Neural progenitor cell (in vitro differentiated cells): ENCODE data around the gene GOLGA7B. TPM values are rescaled to one million over a fixed set of nuclear protein-coding genes. Genes with fewer than 3 reads are reported as not detected.
A peak's percentile ranks its signal among the peaks of the same experiment; 100 is the strongest.

Source experiments
- DNase-seq: peaks from one replicate; pipeline ENCODE4 v3.0.0-alpha.2; 2016; ENCODE audit warnings: low spot score
- H2AFZ ChIP-seq: fragments of 200-600 bp; sonication (generic); replicated peaks from 2 replicates; pipeline ENCODE4 v1.6.1; 2016; ENCODE audit warnings: antibody characterized with exemption
- H3F3A ChIP-seq: fragments of 200-600 bp; sonication (generic); 2 replicates; pipeline ENCODE4 v1.6.1; 2016; ENCODE audit warnings: antibody characterized with exemption, low read depth
- H3K27ac ChIP-seq: fragments of 200-600 bp; sonication (generic); 2 replicates; pipeline ENCODE4 v1.5.1; 2016; ENCODE audit warnings: mild to moderate bottlenecking
- H3K27me3 ChIP-seq: fragments of 200-600 bp; sonication (generic); 2 replicates; pipeline ENCODE4 v1.6.1; 2016; ENCODE audit warnings: mild to moderate bottlenecking, moderate library complexity
- H3K36me3 ChIP-seq: fragments of 200-600 bp; sonication (generic); 2 replicates; pipeline ENCODE4 v1.5.1; 2016
- H3K4me1 ChIP-seq: fragments of 200-600 bp; sonication (generic); 2 replicates; pipeline ENCODE4 v1.6.1; 2016; ENCODE audit warnings: mixed run types
- H3K4me2 ChIP-seq: fragments of 200-600 bp; sonication (generic); 2 replicates; pipeline ENCODE4 v1.6.1; 2016
- H3K4me3 ChIP-seq: fragments of 200-600 bp; sonication (generic); 2 replicates; pipeline ENCODE4 v1.5.1; 2016
- H3K79me2 ChIP-seq: fragments of 200-600 bp; sonication (generic); 2 replicates; pipeline ENCODE4 v1.6.1; 2016; ENCODE audit warnings: low read depth
- H3K9ac ChIP-seq: fragments of 200-600 bp; sonication (generic); 2 replicates; pipeline ENCODE4 v1.6.1; 2016
- H3K9me3 ChIP-seq: fragments of 200-600 bp; sonication (generic); 2 replicates; pipeline ENCODE4 v1.5.1; 2016; ENCODE audit warnings: low read depth
- H4K20me1 ChIP-seq: fragments of 200-600 bp; sonication (generic); 2 replicates; pipeline ENCODE4 v1.6.1; 2016; ENCODE audit warnings: low read depth
- H3K27ac Mint-ChIP-seq: 3 replicates; pipeline ENCODE4 v1.8.0; 2021; ENCODE audit warnings: mixed read lengths
- H3K27me3 Mint-ChIP-seq: 2 replicates; pipeline ENCODE4 v1.8.0; 2022; ENCODE audit warnings: low read depth, mild to moderate bottlenecking, inconsistent platforms, moderate library complexity, mixed read lengths; ENCODE audit not compliant: insufficient read depth
- H3K36me3 Mint-ChIP-seq: 3 replicates; pipeline ENCODE4 v1.8.0; 2021; ENCODE audit warnings: mixed read lengths
- H3K4me1 Mint-ChIP-seq: 3 replicates; pipeline ENCODE4 v1.8.0; 2021; ENCODE audit warnings: mixed read lengths
- H3K4me3 Mint-ChIP-seq: 3 replicates; pipeline ENCODE4 v1.8.0; 2021; ENCODE audit warnings: mild to moderate bottlenecking, moderate library complexity, mixed read lengths
- H3K9me3 Mint-ChIP-seq: 3 replicates; pipeline ENCODE4 v1.8.0; 2020; ENCODE audit warnings: mixed read lengths
- CTCF ChIP-seq: fragments of 200-600 bp; sonication (generic); IDR thresholded peaks from 2 replicates; pipeline ENCODE4 v1.5.1; 2017; ENCODE audit warnings: antibody characterized with exemption, mild to moderate bottlenecking
- EZH2 ChIP-seq: fragments of 200-600 bp; sonication (generic); IDR thresholded peaks from 2 replicates; pipeline ENCODE4 v1.6.1; 2017; ENCODE audit warnings: antibody characterized with exemption, mild to moderate bottlenecking, moderate library complexity
- EZH2phosphoT487 ChIP-seq: fragments of 200-600 bp; sonication (generic); IDR thresholded peaks from 2 replicates; pipeline ENCODE4 v1.6.1; 2017; ENCODE audit warnings: antibody characterized with exemption
- total RNA-seq: library from RNA; depleted of rRNA; stranded (reverse); fragments of >200 nt; gene quantifications from 2 replicates; pipeline ENCODE4 v1.2.3, GENCODE V29; 2015; ENCODE audit warnings: low replicate concordance

Gene GOLGA7B
- total RNA-seq, 1 donor from 2014 or later, result not detected

GRCh38 chr10:97914837-97915211 lies 65.2 kb downstream of the GOLGA7B start:
- Mint-ChIP-seq H3K4me3 (no peak overlapping the region), H3K27me3 (peaks cover 11% of the 10 kb centered on the region), H3K4me1 (peaks cover 3% of the 10 kb centered on the region), H3K27ac (no peak overlapping the region), H3K9me3 (no peaks in the 10 kb centered on the region), H3K36me3 (no peaks in the 10 kb centered on the region)
- H3K27me3 ChIP-seq, result peaks cover 15% of the 10 kb centered on the region
- TF ChIP-seq EZH2phosphoT487 (no peak), CTCF (peak; percentile 94)
- H3K4me3 ChIP-seq, result no peak overlapping the region
- H3K4me1 ChIP-seq, result no peaks in the 10 kb centered on the region
- no peaks in the 10 kb centered on the region for H3K36me3 ChIP-seq
- H3K4me2 ChIP-seq, result no peak overlapping the region
- peaks cover 3% of the 10 kb centered on the region for H4K20me1 ChIP-seq
- H3F3A ChIP-seq, result no peaks in the 10 kb centered on the region
- no peaks in the 10 kb centered on the region for H3K79me2 ChIP-seq
- no peak overlapping the region for H2AFZ ChIP-seq
- H3K9me3 ChIP-seq, result no peaks in the 10 kb centered on the region
- H3K27ac ChIP-seq, result no peak overlapping the region
- DNase-seq, result peak; percentile 87
- H3K9ac ChIP-seq, result no peak overlapping the region

- Histone ChIP-seq H3K36me3 (no peaks in the 10 kb centered on the region), H2AFZ (no peak overlapping the region), H4K20me1 (peaks cover 3% of the 10 kb centered on the region), H3K4me2 (no peak overlapping the region), H3K4me1 (no peaks in the 10 kb centered on the region), H3K9ac (no peak overlapping the region), H3K27me3 (peaks cover 15% of the 10 kb centered on the region), H3K4me3 (no peak overlapping the region), H3K27ac (no peak overlapping the region), H3K9me3 (no peaks in the 10 kb centered on the region), H3F3A (no peaks in the 10 kb centered on the region), H3K79me2 (no peaks in the 10 kb centered on the region)
- no peak overlapping the region for H3K27ac Mint-ChIP-seq
- H3K27me3 Mint-ChIP-seq, result peaks cover 7% of the 10 kb centered on the region
- TF ChIP-seq EZH2phosphoT487, result no peak
- H3K36me3 Mint-ChIP-seq, result no peaks in the 10 kb centered on the region
- H3K4me1 Mint-ChIP-seq, result peaks cover 3% of the 10 kb centered on the region
- H3K9me3 Mint-ChIP-seq, result no peaks in the 10 kb centered on the region
- H3K4me3 Mint-ChIP-seq, result no peak overlapping the region
- DNase-seq, result no peak
These were observed 65.9 kb downstream of the GOLGA7B start for GRCh38 chr10:97915346-97916131.

- no peak overlapping the region for H3K27ac ChIP-seq
- Mint-ChIP-seq H3K4me3 (peak overlapping the region; percentile 55), H3K27ac (no peak overlapping the region), H3K27me3 (peaks cover 7% of the 10 kb centered on the region), H3K36me3 (no peaks in the 10 kb centered on the region), H3K4me1 (peaks cover 3% of the 10 kb centered on the region), H3K9me3 (no peaks in the 10 kb centered on the region)
- H3K4me1 ChIP-seq, result no peaks in the 10 kb centered on the region
- H3K27me3 ChIP-seq, result peaks cover 15% of the 10 kb centered on the region
- no peak overlapping the region for H3K4me2 ChIP-seq
- TF ChIP-seq EZH2 (no peak), CTCF (no peak), EZH2phosphoT487 (no peak)
- no peaks in the 10 kb centered on the region for H3K9me3 ChIP-seq
- H3K36me3 ChIP-seq, result no peaks in the 10 kb centered on the region
- DNase-seq, result no peak
- no peaks in the 10 kb centered on the region for H3K79me2 ChIP-seq
- H3F3A ChIP-seq, result no peaks in the 10 kb centered on the region
- H3K4me3 ChIP-seq, result no peak overlapping the region
- H2AFZ ChIP-seq, result no peak overlapping the region
- peaks cover 3% of the 10 kb centered on the region for H4K20me1 ChIP-seq
- no peak overlapping the region for H3K9ac ChIP-seq
These were observed 66.9 kb downstream of the GOLGA7B start for GRCh38 chr10:97916586-97916985.

GRCh38 chr10:97919012-97919411 lies 69.4 kb downstream of the GOLGA7B start:
- Histone ChIP-seq H3K79me2 (no peaks in the 10 kb centered on the region), H3K4me3 (no peak overlapping the region), H3K9me3 (no peaks in the 10 kb centered on the region), H3K27me3 (peaks cover 12% of the 10 kb centered on the region), H3K4me1 (no peaks in the 10 kb centered on the region), H2AFZ (no peak overlapping the region), H4K20me1 (peaks cover 3% of the 10 kb centered on the region), H3K4me2 (no peak overlapping the region), H3K9ac (no peak overlapping the region), H3K27ac (no peak overlapping the region), H3K36me3 (no peaks in the 10 kb centered on the region), H3F3A (no peaks in the 10 kb centered on the region)
- Mint-ChIP-seq H3K27ac (no peak overlapping the region), H3K27me3 (peaks cover 4% of the 10 kb centered on the region), H3K4me3 (no peak overlapping the region), H3K9me3 (no peaks in the 10 kb centered on the region), H3K4me1 (peaks cover 3% of the 10 kb centered on the region), H3K36me3 (no peaks in the 10 kb centered on the region)
- no peak for DNase-seq
- TF ChIP-seq EZH2 (no peak), CTCF (no peak), EZH2phosphoT487 (no peak)
